ENCODE results near the gene CHSY3. TPM values are rescaled to one million over a fixed set of nuclear protein-coding genes. Genes with fewer than 3 reads are reported as not detected.
A peak's percentile ranks its signal among the peaks of the same experiment; 100 is the strongest.

Gene CHSY3
- total and polyA plus RNA-seq, 2 experiments from 2014 or later, result 0.29 to 2.4 TPM

GRCh38 chr5:129996896-129997295 lies 92.6 kb downstream of the CHSY3 start:
- DNase-seq, result peak; percentile 65
- peaks cover 9% of the 10 kb centered on the region for H3K4me1 ChIP-seq (ENCODE audit: insufficient read depth)
- in situ Hi-C loops (cut with MboI), result no loop called here
- no peaks in the 10 kb centered on the region for H3K9me2 ChIP-seq (ENCODE audit: insufficient read depth)
- no peaks in the 10 kb centered on the region for H3K79me2 ChIP-seq (ENCODE audit: insufficient read depth)
- no peak for TF ChIP-seq EZH2 (IDR thresholded peaks at IDR 0.05; ENCODE audit: insufficient read depth, poor library complexity, severe bottlenecking)
- TF ChIP-seq EZH2phosphoT487 (IDR thresholded peaks at IDR 0.05; ENCODE audit: insufficient read depth, low read depth), result no peak
- no peak overlapping the region for H3K4me3 ChIP-seq
- no peaks in the 10 kb centered on the region for H3K9me3 ChIP-seq (ENCODE audit: low read depth)
- no peaks in the 10 kb centered on the region for H4K20me1 ChIP-seq (ENCODE audit: insufficient read depth)
- no peaks in the 10 kb centered on the region for H3F3A ChIP-seq (ENCODE audit: insufficient read depth)
- no peak overlapping the region for H3K9ac ChIP-seq
- H3K36me3 ChIP-seq (ENCODE audit: low read depth), result no peaks in the 10 kb centered on the region
- H2AFZ ChIP-seq, result no peak overlapping the region
- H3K27ac ChIP-seq, result no peak overlapping the region
- H3K27me3 ChIP-seq (replicated peaks; ENCODE audit: insufficient read depth), result no peaks in the 10 kb centered on the region
- H3K4me2 ChIP-seq (ENCODE audit: unreplicated experiment), result no peak overlapping the region

GRCh38 chr5:130000460-130000859 lies 96.2 kb downstream of the CHSY3 start:
- H3F3A ChIP-seq (ENCODE audit: insufficient read depth), result no peaks in the 10 kb centered on the region
- no peak for DNase-seq
- peaks cover 9% of the 10 kb centered on the region for H3K4me1 ChIP-seq (ENCODE audit: insufficient read depth)
- in situ Hi-C loops (cut with MboI), result no loop called here
- no peak overlapping the region for H3K9ac ChIP-seq
- no peak overlapping the region for H3K4me3 ChIP-seq
- H4K20me1 ChIP-seq (ENCODE audit: insufficient read depth), result no peaks in the 10 kb centered on the region
- no peak overlapping the region for H3K4me2 ChIP-seq (ENCODE audit: unreplicated experiment)
- WGBS, 2 experiments (ENCODE audit: low coverage in 1 of 2, low lambda C conversion rate in 2 of 2, missing lambda C conversion rate in 2 of 2), result 86% methylated on average over 4 of the region's 4 CpGs
- no peak overlapping the region for H3K27ac ChIP-seq
- no peaks in the 10 kb centered on the region for H3K27me3 ChIP-seq (replicated peaks; ENCODE audit: insufficient read depth)
- no peak overlapping the region for H2AFZ ChIP-seq
- no peaks in the 10 kb centered on the region for H3K79me2 ChIP-seq (ENCODE audit: insufficient read depth)
- no peaks in the 10 kb centered on the region for H3K9me2 ChIP-seq (ENCODE audit: insufficient read depth)
- TF ChIP-seq EZH2phosphoT487 (IDR thresholded peaks at IDR 0.05; ENCODE audit: insufficient read depth, low read depth) (no peak), EZH2 (IDR thresholded peaks at IDR 0.05; ENCODE audit: insufficient read depth, poor library complexity, severe bottlenecking) (no peak)
- no peaks in the 10 kb centered on the region for H3K36me3 ChIP-seq (ENCODE audit: low read depth)
- H3K9me3 ChIP-seq (ENCODE audit: low read depth), result no peaks in the 10 kb centered on the region

- no peak overlapping the region for H2AFZ ChIP-seq
- 89 to 91% methylated on average over 3 of the region's 3 CpGs for WGBS, 2 experiments (ENCODE audit: low coverage in 1 of 2, low lambda C conversion rate in 2 of 2, missing lambda C conversion rate in 2 of 2)
Observed at GRCh38 chr5:130002183-130002582, 97.9 kb downstream of the CHSY3 start.

GRCh38 chr5:130002876-130003275 lies 98.6 kb downstream of the CHSY3 start:
- Histone ChIP-seq H3K4me3 (no peak overlapping the region), H3K79me2 (ENCODE audit: insufficient read depth) (no peaks in the 10 kb centered on the region), H3K9me3 (ENCODE audit: low read depth) (no peaks in the 10 kb centered on the region), H3K4me2 (ENCODE audit: unreplicated experiment) (no peak overlapping the region), H2AFZ (no peak overlapping the region), H3F3A (ENCODE audit: insufficient read depth) (no peaks in the 10 kb centered on the region), H3K27ac (no peak overlapping the region), H4K20me1 (ENCODE audit: insufficient read depth) (no peaks in the 10 kb centered on the region), H3K4me1 (ENCODE audit: insufficient read depth) (no peaks in the 10 kb centered on the region), H3K27me3 (replicated peaks; ENCODE audit: insufficient read depth) (no peaks in the 10 kb centered on the region), H3K9ac (no peak overlapping the region), H3K36me3 (ENCODE audit: low read depth) (no peaks in the 10 kb centered on the region), H3K9me2 (ENCODE audit: insufficient read depth) (no peaks in the 10 kb centered on the region)
- in situ Hi-C loops (cut with MboI), result no loop called here
- WGBS, 2 experiments (ENCODE audit: low coverage in 1 of 2, low lambda C conversion rate in 2 of 2, missing lambda C conversion rate in 2 of 2), result 93 to 94% methylated on average over 3 of the region's 3 CpGs
- no peak for DNase-seq
- TF ChIP-seq EZH2phosphoT487 (IDR thresholded peaks at IDR 0.05; ENCODE audit: insufficient read depth, low read depth), result no peak
- TF ChIP-seq EZH2 (IDR thresholded peaks at IDR 0.05; ENCODE audit: insufficient read depth, poor library complexity, severe bottlenecking), result no peak

More at GRCh38 chr5:130002183-130002582, 97.9 kb downstream of the CHSY3 start:
- Histone ChIP-seq H4K20me1 (ENCODE audit: insufficient read depth) (no peaks in the 10 kb centered on the region), H3K4me2 (ENCODE audit: unreplicated experiment) (no peak overlapping the region), H3K27ac (no peak overlapping the region), H3K27me3 (replicated peaks; ENCODE audit: insufficient read depth) (no peaks in the 10 kb centered on the region), H3K4me3 (no peak overlapping the region), H3K9me3 (ENCODE audit: low read depth) (no peaks in the 10 kb centered on the region), H3F3A (ENCODE audit: insufficient read depth) (no peaks in the 10 kb centered on the region), H3K9me2 (ENCODE audit: insufficient read depth) (no peaks in the 10 kb centered on the region), H3K9ac (no peak overlapping the region), H3K36me3 (ENCODE audit: low read depth) (no peaks in the 10 kb centered on the region), H3K79me2 (ENCODE audit: insufficient read depth) (no peaks in the 10 kb centered on the region), H3K4me1 (ENCODE audit: insufficient read depth) (peaks cover 1% of the 10 kb centered on the region; the same call in 1 of the 2 replicates)
- no peak for DNase-seq
- in situ Hi-C loops (cut with MboI), result no loop called here
- TF ChIP-seq EZH2 (IDR thresholded peaks at IDR 0.05; ENCODE audit: insufficient read depth, poor library complexity, severe bottlenecking), result no peak
- TF ChIP-seq EZH2phosphoT487 (IDR thresholded peaks at IDR 0.05; ENCODE audit: insufficient read depth, low read depth), result no peak

DNA sequence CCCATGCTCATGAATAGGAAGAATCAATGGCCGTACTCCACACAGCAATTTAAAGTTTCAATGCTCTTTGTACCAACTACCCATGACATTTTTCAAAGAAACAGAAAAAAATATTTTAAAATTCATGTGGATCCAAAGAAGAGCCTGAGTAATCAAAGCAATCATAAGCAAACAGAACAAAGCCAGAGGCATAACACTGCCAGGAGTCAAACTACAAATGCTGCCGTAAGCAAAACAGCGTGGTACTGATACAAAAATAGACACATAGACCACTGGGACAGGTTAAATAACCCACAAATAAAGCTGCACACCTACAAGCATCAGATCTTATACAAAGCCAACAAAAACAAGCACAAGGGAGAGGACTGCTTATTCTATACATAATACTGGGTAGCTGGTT lies 107.7 kb downstream of the CHSY3 start:
- 68 to 69% methylated on average over 3 of the region's 3 CpGs for WGBS, 2 experiments (ENCODE audit: low coverage in 1 of 2, low lambda C conversion rate in 2 of 2, missing lambda C conversion rate in 2 of 2)
- in situ Hi-C loops (cut with MboI), result no loop called here

More for the DNA sequence above, 107.7 kb downstream of the CHSY3 start:
- no peaks in the 10 kb centered on the region for H3K79me2 ChIP-seq (ENCODE audit: insufficient read depth)
- H2AFZ ChIP-seq, result no peak overlapping the region
- no peak overlapping the region for H3K9ac ChIP-seq
- H3K4me1 ChIP-seq (ENCODE audit: insufficient read depth), result no peaks in the 10 kb centered on the region
- H3K27me3 ChIP-seq (replicated peaks; ENCODE audit: insufficient read depth), result no peaks in the 10 kb centered on the region
- H3K27ac ChIP-seq, result no peak overlapping the region
- no peak for TF ChIP-seq EZH2phosphoT487 (IDR thresholded peaks at IDR 0.05; ENCODE audit: insufficient read depth, low read depth)
- no peak for TF ChIP-seq EZH2 (IDR thresholded peaks at IDR 0.05; ENCODE audit: insufficient read depth, poor library complexity, severe bottlenecking)
- no peak for DNase-seq
- H3K9me3 ChIP-seq (ENCODE audit: low read depth), result no peaks in the 10 kb centered on the region
- no peaks in the 10 kb centered on the region for H4K20me1 ChIP-seq (ENCODE audit: insufficient read depth)
- H3K36me3 ChIP-seq (ENCODE audit: low read depth), result no peaks in the 10 kb centered on the region
- no peak overlapping the region for H3K4me2 ChIP-seq (ENCODE audit: unreplicated experiment)
- H3K9me2 ChIP-seq (ENCODE audit: insufficient read depth), result no peaks in the 10 kb centered on the region
- no peaks in the 10 kb centered on the region for H3F3A ChIP-seq (ENCODE audit: insufficient read depth)
- H3K4me3 ChIP-seq, result no peak overlapping the region
